PFSK-1 (cell line): Measurements from ENCODE around the gene NAXD.

ENCODE experiments used
- FOXP2 ChIP-seq: optimal IDR thresholded peaks from 2 replicates; pipeline ENCODE3; 2011; ENCODE audit warnings: borderline replicate concordance, control low read depth, inconsistent platforms; ENCODE audit not compliant: insufficient read depth; ENCODE audit errors: extremely low read length, extremely low read depth
- POLR2AphosphoS5 ChIP-seq: IDR thresholded peaks from 2 replicates; pipeline ENCODE4 v1.6.1; 2012; ENCODE audit warnings: low read depth, mild to moderate bottlenecking, control low read depth, low read length, moderate library complexity
- REST ChIP-seq, 2 experiments: IDR thresholded peaks; 2 replicates each; pipeline versions ENCODE4 v1.6.1 to v1.8.0; 2011 to 2012; ENCODE audit warnings: low read depth in 2 of 2, low read length in 2 of 2, control low read depth in 1 of 2, inconsistent platforms in 1 of 2, mild to moderate bottlenecking in 1 of 2, moderate library complexity in 1 of 2; ENCODE audit not compliant: insufficient read depth in 1 of 2
- SIN3A ChIP-seq: IDR thresholded peaks from 2 replicates; pipeline ENCODE4 v1.6.1; 2012; ENCODE audit warnings: mild to moderate bottlenecking, low read length, moderate library complexity, borderline replicate concordance; ENCODE audit not compliant: insufficient read depth
- TAF1 ChIP-seq: IDR thresholded peaks from 2 replicates; pipeline ENCODE4 v1.6.1; 2012; ENCODE audit warnings: low read length, control low read depth, borderline replicate concordance; ENCODE audit not compliant: insufficient read depth

The NAXD gene

DNA sequence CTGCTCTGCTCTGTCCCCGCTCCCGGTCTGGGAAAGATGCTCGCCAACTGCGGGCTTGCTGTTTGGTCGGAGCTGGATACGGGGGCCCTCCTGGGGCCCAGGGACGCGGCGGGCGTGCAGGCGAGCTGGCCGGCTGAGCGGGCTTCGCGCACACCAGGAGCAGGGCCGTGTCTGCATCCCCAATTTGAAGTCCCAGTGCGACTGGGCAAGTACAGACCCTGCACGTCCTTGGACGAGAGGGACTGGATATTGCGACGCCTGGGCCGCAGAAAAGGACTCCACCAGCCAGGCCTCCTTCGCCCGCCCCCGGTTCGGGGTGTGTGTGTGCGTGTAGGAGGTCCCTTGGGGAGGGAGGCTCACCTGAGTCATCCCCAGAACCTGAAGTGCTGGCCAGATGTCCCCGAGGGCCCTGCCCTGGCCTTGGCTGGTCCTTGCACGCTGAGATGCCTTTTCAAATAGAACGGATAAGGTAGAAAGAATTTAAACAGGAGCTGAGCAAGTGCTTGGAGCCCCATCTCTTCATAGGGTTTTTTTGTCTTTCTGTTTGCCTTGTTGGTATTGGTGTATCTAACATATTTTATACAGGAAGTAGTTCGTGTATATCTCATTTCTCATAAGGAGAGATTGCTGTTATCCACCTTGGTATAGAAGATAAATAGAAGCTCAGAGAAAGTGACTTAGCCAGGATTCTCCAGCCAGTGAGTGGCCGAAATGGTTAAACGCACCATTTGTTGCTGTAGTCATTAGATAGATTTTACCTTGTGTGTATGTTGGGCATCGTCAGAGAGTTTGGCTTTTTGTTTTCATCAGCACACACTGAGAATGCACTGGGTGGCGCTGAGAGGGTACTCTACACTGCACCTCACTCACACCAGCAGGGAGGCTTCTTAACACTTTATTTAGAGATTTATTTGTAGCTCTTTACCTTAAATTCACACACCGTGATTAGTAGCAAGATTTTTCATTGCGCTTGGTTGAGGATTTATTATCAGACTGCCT, 1.1 kb downstream of the NAXD start:
- no peak for TF ChIP-seq TAF1
- TF ChIP-seq SIN3A: no peak
- TF ChIP-seq FOXP2: no peak
- no peak for TF ChIP-seq REST (IDR thresholded peaks at IDR 0.05; ENCODE audit: insufficient read depth in 1 of 2, low read depth in 2 of 2, low read length in 2 of 2)
- TF ChIP-seq POLR2AphosphoS5: no peak

DNA sequence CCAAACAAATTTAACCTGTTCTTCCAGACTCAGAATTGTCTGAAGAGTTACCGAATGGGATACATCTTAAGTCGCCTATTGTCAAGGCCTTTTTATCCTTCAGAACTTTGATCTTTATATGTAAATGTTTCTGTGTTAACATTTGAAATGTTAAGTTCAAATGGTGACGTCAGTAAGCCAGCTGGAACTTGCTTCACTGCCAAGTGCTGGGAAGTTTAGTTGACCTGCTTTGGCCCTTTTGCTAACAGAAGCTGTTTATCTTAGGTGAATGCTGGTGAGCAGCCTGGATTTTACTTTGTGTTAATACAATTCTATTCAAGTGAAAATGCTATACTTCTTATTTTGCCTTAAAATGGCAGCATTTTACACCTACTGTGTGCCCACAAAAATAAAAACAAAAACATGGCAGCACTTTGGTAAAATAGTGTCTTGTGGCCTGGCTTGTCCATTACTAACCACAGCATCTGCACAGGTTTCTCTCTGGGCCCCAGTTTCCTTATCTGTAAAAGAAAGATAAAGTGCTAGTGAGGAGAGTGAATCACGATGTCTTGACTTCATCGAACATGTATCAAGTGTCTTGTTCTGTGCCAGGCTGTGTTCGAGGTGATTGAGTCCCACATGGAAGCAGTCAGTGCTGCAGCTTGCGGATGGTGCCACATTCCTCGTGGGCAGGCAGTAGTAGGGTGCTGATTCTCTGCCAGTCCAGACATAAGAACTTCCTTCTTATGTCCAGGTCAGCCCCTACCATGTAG, 2.2 kb downstream of the NAXD start:
- TF ChIP-seq TAF1 (no peak), REST (IDR thresholded peaks at IDR 0.05; ENCODE audit: insufficient read depth in 1 of 2, low read depth in 2 of 2, low read length in 2 of 2) (no peak), SIN3A (no peak), POLR2AphosphoS5 (no peak), FOXP2 (no peak)

- TF ChIP-seq POLR2AphosphoS5 (no peak), SIN3A (no peak), TAF1 (no peak), FOXP2 (no peak), REST (IDR thresholded peaks at IDR 0.05; ENCODE audit: insufficient read depth in 1 of 2, low read depth in 2 of 2, low read length in 2 of 2) (no peak)
Measured at GRCh38 chr13:110618167-110618566, 2.8 kb downstream of the NAXD start.

DNA sequence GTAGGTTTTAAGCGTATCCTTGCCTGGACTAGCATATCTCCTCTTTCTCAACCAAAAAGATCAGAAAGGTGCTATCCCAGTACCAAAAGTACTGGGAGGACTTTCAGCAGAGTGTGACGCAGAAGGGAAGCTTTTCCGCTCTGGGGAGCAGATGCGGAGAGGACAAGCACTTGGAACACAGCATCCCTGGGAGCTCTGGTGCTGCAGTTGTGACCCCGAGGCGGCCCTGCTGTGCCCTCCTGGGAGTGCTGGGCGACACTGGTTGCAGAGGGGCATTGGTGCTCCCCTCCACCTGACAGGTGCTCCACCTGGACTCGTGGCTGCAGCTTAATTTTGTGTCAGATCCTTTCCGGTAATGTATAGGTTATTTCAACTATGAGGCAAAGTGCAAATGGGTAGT, 3.4 kb downstream of the NAXD start:
- TF ChIP-seq SIN3A: no peak
- no peak for TF ChIP-seq TAF1
- no peak for TF ChIP-seq POLR2AphosphoS5
- no peak for TF ChIP-seq REST (IDR thresholded peaks at IDR 0.05; ENCODE audit: insufficient read depth in 1 of 2, low read depth in 2 of 2, low read length in 2 of 2)
- no peak for TF ChIP-seq FOXP2
